Osteoblast (primary cell): Measurements from ENCODE around the gene THOC5. TPM values are rescaled to one million over a fixed set of nuclear protein-coding genes. Genes with fewer than 3 reads are reported as not detected.

ENCODE experiments used
- DNase-seq: peaks from one replicate; pipeline ENCODE4 v3.0.0; 2011; ENCODE audit warnings: low spot score, mixed read lengths; ENCODE audit not compliant: insufficient read length; ENCODE audit errors: missing footprints
- H2AFZ ChIP-seq: 2 replicates; pipeline ENCODE4 v1.6.0; 2011; ENCODE audit warnings: mild to moderate bottlenecking, low read length
- H3K27ac ChIP-seq: 2 replicates; pipeline ENCODE4 v1.5.1; 2011; ENCODE audit warnings: mild to moderate bottlenecking, low read depth, low read length, moderate library complexity
- H3K27me3 ChIP-seq: 2 replicates; pipeline ENCODE4 v1.6.0; 2012; ENCODE audit warnings: mild to moderate bottlenecking, control low read depth, inconsistent platforms, low read length, moderate library complexity; ENCODE audit not compliant: insufficient read depth
- H3K36me3 ChIP-seq: 2 replicates; pipeline ENCODE4 v1.5.1; 2011; ENCODE audit warnings: mild to moderate bottlenecking, low read length, control low read depth, moderate library complexity; ENCODE audit not compliant: insufficient read depth
- H3K4me1 ChIP-seq: 2 replicates; pipeline ENCODE4 v1.5.1; 2011; ENCODE audit warnings: mild to moderate bottlenecking, low read length, control low read depth, moderate library complexity; ENCODE audit not compliant: insufficient read depth
- H3K4me2 ChIP-seq: 2 replicates; pipeline ENCODE4 v1.6.0; 2011; ENCODE audit warnings: mild to moderate bottlenecking, low read length; ENCODE audit not compliant: insufficient read depth
- H3K4me3 ChIP-seq: fragments of 200-600 bp; sonication (generic); 3 replicates; pipeline ENCODE4 v1.5.1; 2012; ENCODE audit warnings: mild to moderate bottlenecking, low read length, inconsistent platforms; ENCODE audit not compliant: insufficient read depth
- H3K79me2 ChIP-seq: 2 replicates; pipeline ENCODE4 v1.6.0; 2012; ENCODE audit warnings: mild to moderate bottlenecking, low read length, control low read depth, inconsistent platforms; ENCODE audit not compliant: insufficient read depth
- H3K9me3 ChIP-seq: 2 replicates; pipeline ENCODE4 v1.5.1; 2011; ENCODE audit warnings: low read depth, low read length, control low read depth
- H4K20me1 ChIP-seq: 2 replicates; pipeline ENCODE4 v1.6.0; 2012; ENCODE audit warnings: mild to moderate bottlenecking, low read length, control low read depth; ENCODE audit not compliant: insufficient read depth
- CTCF ChIP-seq: IDR thresholded peaks from 2 replicates; pipeline ENCODE4 v1.5.1; 2011; ENCODE audit warnings: mild to moderate bottlenecking, low read depth, low read length, moderate library complexity; ENCODE audit errors: extremely low read depth
- total RNA-seq: library from RNA; depleted of rRNA; stranded (reverse); fragments of >200 nt; gene quantifications from 2 replicates; pipeline ENCODE4 v1.2.3, GENCODE V29; 2012

THOC5 gene
- total RNA-seq, 1 donor: 63.7 TPM

- TF ChIP-seq CTCF: peak; percentile 58
- Histone ChIP-seq H3K27me3 (no peaks in the 10 kb centered on the region), H3K4me3 (no peak overlapping the region), H3K9me3 (no peaks in the 10 kb centered on the region), H3K4me2 (no peak overlapping the region), H3K4me1 (peaks cover 11% of the 10 kb centered on the region), H3K79me2 (no peaks in the 10 kb centered on the region), H2AFZ (no peak overlapping the region), H4K20me1 (no peaks in the 10 kb centered on the region), H3K36me3 (peaks cover 75% of the 10 kb centered on the region), H3K27ac (no peak overlapping the region)
- no peak for DNase-seq
These were observed 28.9 kb downstream of the THOC5 start for GRCh38 chr22:29524442-29525191.

GRCh38 chr22:29523761-29524160 is 29.8 kb downstream of the THOC5 start:
- H2AFZ ChIP-seq: no peak overlapping the region
- TF ChIP-seq CTCF: no peak

DNA sequence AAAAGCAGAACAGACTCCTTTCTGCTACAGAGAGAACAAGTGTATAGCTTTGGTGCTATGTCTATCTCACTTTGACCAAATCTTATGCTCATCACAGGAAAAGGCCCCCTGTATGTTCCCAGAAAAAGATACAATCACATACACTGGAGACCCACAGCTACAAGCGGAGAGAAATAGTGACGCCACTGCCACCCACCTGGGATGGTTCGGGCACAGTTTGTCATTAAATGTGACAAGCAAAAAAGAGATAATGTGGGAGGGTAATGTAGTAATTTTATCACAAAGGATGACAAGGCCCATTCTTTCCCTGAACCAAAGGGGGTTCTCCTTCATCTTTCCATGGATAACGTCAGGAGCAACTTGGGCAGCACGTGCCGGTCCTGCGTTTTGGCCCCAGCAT is 32.0 kb downstream of the THOC5 start:
- peaks cover 11% of the 10 kb centered on the region for H3K4me1 ChIP-seq
- no peaks in the 10 kb centered on the region for H3K27me3 ChIP-seq
- H3K4me3 ChIP-seq: no peak overlapping the region
- TF ChIP-seq CTCF: no peak
- H3K9me3 ChIP-seq: no peaks in the 10 kb centered on the region
- no peak for DNase-seq
- no peaks in the 10 kb centered on the region for H3K79me2 ChIP-seq
- H2AFZ ChIP-seq: no peak overlapping the region
- peaks cover 73% of the 10 kb centered on the region for H3K36me3 ChIP-seq
- no peak overlapping the region for H3K4me2 ChIP-seq
- no peaks in the 10 kb centered on the region for H4K20me1 ChIP-seq
- H3K27ac ChIP-seq: peak overlapping the region; percentile 69

More at GRCh38 chr22:29523761-29524160, 29.8 kb downstream of the THOC5 start:
- Histone ChIP-seq H3K36me3 (peaks cover 75% of the 10 kb centered on the region), H3K79me2 (no peaks in the 10 kb centered on the region), H4K20me1 (no peaks in the 10 kb centered on the region), H3K9me3 (no peaks in the 10 kb centered on the region), H3K27ac (no peak overlapping the region), H3K4me2 (no peak overlapping the region), H3K4me1 (peaks cover 11% of the 10 kb centered on the region), H3K27me3 (no peaks in the 10 kb centered on the region), H3K4me3 (no peak overlapping the region)
- DNase-seq: no peak

DNA sequence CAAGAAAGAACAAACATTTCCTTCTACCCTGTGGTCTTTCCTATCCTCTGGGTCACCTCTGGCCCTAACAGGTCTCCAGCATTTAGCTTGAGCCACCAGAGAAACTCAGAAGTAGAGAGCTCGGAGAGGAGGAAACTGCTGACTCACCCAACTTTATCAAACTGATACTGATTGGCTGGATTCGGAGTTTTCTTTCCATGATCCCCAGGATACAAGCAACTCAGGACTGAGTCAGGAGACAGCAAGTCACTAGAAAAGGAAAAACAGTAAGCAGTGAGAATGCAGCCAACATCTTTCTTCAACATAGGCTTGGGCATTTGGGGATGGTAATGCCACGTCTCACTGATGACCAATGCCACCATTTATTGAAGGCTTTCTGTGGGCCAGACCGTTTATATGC is 32.7 kb downstream of the THOC5 start:
- H3K4me3 ChIP-seq: no peak overlapping the region
- peak overlapping the region; percentile 37 for H2AFZ ChIP-seq
- H3K36me3 ChIP-seq: peaks cover 74% of the 10 kb centered on the region
- no peaks in the 10 kb centered on the region for H4K20me1 ChIP-seq
- peak; percentile 93 for DNase-seq
- H3K4me1 ChIP-seq: peaks cover 11% of the 10 kb centered on the region
- no peaks in the 10 kb centered on the region for H3K79me2 ChIP-seq
- no peak for TF ChIP-seq CTCF
- H3K9me3 ChIP-seq: no peaks in the 10 kb centered on the region
- H3K4me2 ChIP-seq: no peak overlapping the region
- H3K27ac ChIP-seq: peak overlapping the region; percentile 69
- no peaks in the 10 kb centered on the region for H3K27me3 ChIP-seq
